B cell (primary cell): ENCODE measurements around the gene RTN4RL1. TPM values are rescaled to one million over a fixed set of nuclear protein-coding genes. Genes with fewer than 3 reads are reported as not detected.

ENCODE experiments used
- ATAC-seq: fragments of 200-7000 bp; cut with Tn5 transposase; one replicate; pipeline ENCODE4 v1.10.0; 2021; ENCODE audit warnings: low read depth, mild to moderate bottlenecking, moderate number of reproducible peaks, moderate library complexity
- CTCF ChIA-PET: fragments of 350-600 bp; sonication (Branson Sonifier 250); formaldehyde crosslinking; loops from one replicate; lab custom pipeline; 2021; ENCODE audit warnings: antibody characterized with exemption, inconsistent platforms; lab: Charles Lee
- POLR2A ChIA-PET: fragments of 350-600 bp; sonication (Branson Sonifier 250); formaldehyde crosslinking; loops from one replicate; lab custom pipeline; 2021; ENCODE audit warnings: antibody characterized with exemption; lab: Charles Lee
- DNase-seq: peaks from one replicate; pipeline ENCODE4 v3.0.0; 2013
- H2AFZ ChIP-seq: 2 replicates; pipeline ENCODE4 v1.6.1; 2012; ENCODE audit warnings: mild to moderate bottlenecking, low read depth, low read length; ENCODE audit not compliant: insufficient read depth, poor library complexity, severe bottlenecking
- H3K27ac ChIP-seq, 2 donors: 1 replicate in 1 of 2; 2 replicates in 1 of 2; pipeline ENCODE4 v1.5.1; 2012 to 2013; ENCODE audit warnings: low read length in 2 of 2, mild to moderate bottlenecking in 2 of 2, moderate library complexity in 1 of 2
- H3K27me3 ChIP-seq, 4 experiments: fragments of 200-600 bp in 1 of 4; sonication (generic) in 1 of 4; replicated peaks in 1 of 4; 1 replicate in 2 of 4; 2 replicates in 2 of 4; pipeline versions ENCODE4 v1.6.1 to v1.7.0; 2013 to 2016; ENCODE audit warnings: low read length in 3 of 4, mild to moderate bottlenecking in 2 of 4, mixed read lengths in 1 of 4, moderate library complexity in 1 of 4; ENCODE audit not compliant: insufficient read depth in 4 of 4, control insufficient read depth in 3 of 4; ENCODE audit errors: control extremely low read depth in 1 of 4
- H3K36me3 ChIP-seq, 2 experiments: replicated peaks in 1 of 2; 1 replicate in 1 of 2; 2 replicates in 1 of 2; pipeline versions ENCODE4 v1.6.1 to v1.7.1; 2013; ENCODE audit warnings: low read length in 1 of 2; ENCODE audit not compliant: insufficient read depth in 2 of 2, control insufficient read depth in 1 of 2; ENCODE audit errors: control extremely low read depth in 1 of 2, extremely low read depth in 1 of 2
- H3K4me1 ChIP-seq, 2 donors: fragments of 200-600 bp in 1 of 2; sonication (generic) in 1 of 2; 1 replicate in 1 of 2; 2 replicates in 1 of 2; pipeline versions ENCODE4 v1.5.1 to v1.6.1; 2013 to 2017; ENCODE audit warnings: low read length in 2 of 2; ENCODE audit not compliant: control insufficient read depth in 2 of 2, insufficient read depth in 2 of 2
- H3K4me2 ChIP-seq: replicated peaks from 2 replicates; pipeline ENCODE3; 2012; ENCODE audit warnings: mild to moderate bottlenecking, low read depth, low read length; ENCODE audit not compliant: poor library complexity, severe bottlenecking
- H3K4me3 ChIP-seq, 5 experiments: fragments of 200-600 bp in 1 of 5; sonication (generic) in 1 of 5; 1 replicate in 3 of 5; 2 replicates in 2 of 5; pipeline versions ENCODE4 v1.5.1 to v1.7.0; 2011 to 2016; ENCODE audit warnings: low read length in 4 of 5, mild to moderate bottlenecking in 4 of 5, low read depth in 2 of 5, control low read depth in 1 of 5, moderate library complexity in 1 of 5; ENCODE audit not compliant: insufficient read depth in 1 of 5; ENCODE audit errors: control extremely low read depth in 1 of 5, extremely low read depth in 1 of 5
- H3K79me2 ChIP-seq: fragments of 200-600 bp; sonication (generic); one replicate; pipeline ENCODE4 v1.6.0; 2016; ENCODE audit warnings: low read length; ENCODE audit not compliant: control insufficient read depth, insufficient read depth
- H3K9ac ChIP-seq: fragments of 200-600 bp; sonication (generic); 2 replicates; pipeline ENCODE4 v1.6.1; 2017; ENCODE audit warnings: mild to moderate bottlenecking, low read length, moderate library complexity
- H3K9me3 ChIP-seq, 3 donors: one replicate each; pipeline versions ENCODE4 v1.6.1 to v1.7.1; 2013; ENCODE audit warnings: low read length in 2 of 3; ENCODE audit not compliant: control insufficient read depth in 2 of 3, insufficient read depth in 1 of 3; ENCODE audit errors: control extremely low read depth in 1 of 3
- H4K20me1 ChIP-seq: 2 replicates; pipeline ENCODE4 v1.6.0; 2012; ENCODE audit warnings: mild to moderate bottlenecking, low read length; ENCODE audit not compliant: insufficient read depth, control insufficient read depth, poor library complexity, severe bottlenecking
- H3K27ac Mint-ChIP-seq: one replicate; pipeline ENCODE4 v1.8.0; 2021; ENCODE audit warnings: mixed read lengths
- H3K27me3 Mint-ChIP-seq: one replicate; pipeline ENCODE4 v1.8.0; 2021; ENCODE audit warnings: mixed read lengths
- H3K4me1 Mint-ChIP-seq: one replicate; pipeline ENCODE4 v1.8.0; 2021; ENCODE audit warnings: mixed read lengths
- H3K4me3 Mint-ChIP-seq: one replicate; pipeline ENCODE4 v1.8.0; 2021; ENCODE audit warnings: mixed read lengths
- H3K9me3 Mint-ChIP-seq: one replicate; pipeline ENCODE4 v1.8.0; 2022; ENCODE audit warnings: mixed read lengths; ENCODE audit not compliant: insufficient read depth
- EZH2 ChIP-seq: IDR thresholded peaks from 2 replicates; pipeline ENCODE4 v1.6.1; 2012; ENCODE audit warnings: borderline replicate concordance, low read depth, mild to moderate bottlenecking, moderate library complexity, low read length; ENCODE audit not compliant: insufficient read depth, poor library complexity, severe bottlenecking
- WGBS: methylation state at CpG from one replicate; pipeline ENCODE4 v1.1.5; 2013; ENCODE audit warnings: missing lambda C conversion rate; ENCODE audit not compliant: insufficient coverage; 5-methylcytosine and 5-hydroxymethylcytosine counted together
- intact Hi-C: fragments of 100-400 bp; cut with micrococcal nuclease; formaldehyde crosslinking; loops from one replicate; pipeline ENCODE4 v1.10.0; 2022
- polyA plus RNA-seq: library from polyadenylated mRNA; depleted of rRNA; stranded (reverse); fragments of >200 nt; gene quantifications from 2 replicates; pipeline ENCODE4 v1.2.3, GENCODE V29; 2012
- total RNA-seq, 2 donors: library from RNA; stranded (reverse); fragments of 120-200 nt in 1 of 2; gene quantifications; 1 replicate in 1 of 2; 2 replicates in 1 of 2; pipeline versions ENCODE4 v1.2.3 to v1.2.4, GENCODE V29; 2013 to 2022
- TF ChIP-seq, protein P1 (sequence below): fragments of 200-600 bp; IDR thresholded peaks from one replicate; pipeline ENCODE4 v1.8.0; 2022; ENCODE audit warnings: antibody characterized with exemption, mild to moderate bottlenecking

The RTN4RL1 gene
- total and polyA plus RNA-seq, 2 donors (not counting 1 experiment from before 2014, with no cell fraction given): 0.03 to 0.07 TPM

- H3K9ac ChIP-seq: peak overlapping the region; percentile 68
Observed at GRCh38 chr17:2058586-2059546, 33.7 kb upstream of the RTN4RL1 start.

More at GRCh38 chr17:2058586-2059546, 33.7 kb upstream of the RTN4RL1 start:
- WGBS: 2% methylated on average over 55 of the region's 78 CpGs
- ChIA-PET POLR2A (interaction anchor here (0.7 to 1.3 kb wide), 2 partner anchors 30 to 186 kb away, joined by 3 to 4 read pairs; no protein-coding TSS in a partner anchor), CTCF (interaction anchor here (0.5 to 8.1 kb wide), 34 partner anchors 9 to 1074 kb away, joined by 3 to 330 read pairs (median 4); partner anchors contain the start of gene RTN4RL1)
- peaks cover 41% of the 10 kb centered on the region for H3K4me1 Mint-ChIP-seq
- DNase-seq (peak; percentile 86), ATAC-seq (peak; percentile 37)
- peak overlapping the region; percentile 95 for H3K4me2 ChIP-seq
- H3K4me3 ChIP-seq: peak overlapping the region in 4 of 5 experiments; percentile 34 to 65 (median 52)
- peak overlapping the region; percentile 66 for H2AFZ ChIP-seq
- H3K9me3 ChIP-seq: peaks cover 0 to 11% (median 0%) of the 10 kb centered on the region in 3 donors
- H3K9me3 Mint-ChIP-seq: no peaks in the 10 kb centered on the region
- H3K27ac Mint-ChIP-seq: peak overlapping the region; percentile 73
- H3K4me1 ChIP-seq: peaks cover 50 to 53% of the 10 kb centered on the region in 2 donors
- no peak for TF ChIP-seq EZH2
- TF ChIP-seq, protein P1, sequence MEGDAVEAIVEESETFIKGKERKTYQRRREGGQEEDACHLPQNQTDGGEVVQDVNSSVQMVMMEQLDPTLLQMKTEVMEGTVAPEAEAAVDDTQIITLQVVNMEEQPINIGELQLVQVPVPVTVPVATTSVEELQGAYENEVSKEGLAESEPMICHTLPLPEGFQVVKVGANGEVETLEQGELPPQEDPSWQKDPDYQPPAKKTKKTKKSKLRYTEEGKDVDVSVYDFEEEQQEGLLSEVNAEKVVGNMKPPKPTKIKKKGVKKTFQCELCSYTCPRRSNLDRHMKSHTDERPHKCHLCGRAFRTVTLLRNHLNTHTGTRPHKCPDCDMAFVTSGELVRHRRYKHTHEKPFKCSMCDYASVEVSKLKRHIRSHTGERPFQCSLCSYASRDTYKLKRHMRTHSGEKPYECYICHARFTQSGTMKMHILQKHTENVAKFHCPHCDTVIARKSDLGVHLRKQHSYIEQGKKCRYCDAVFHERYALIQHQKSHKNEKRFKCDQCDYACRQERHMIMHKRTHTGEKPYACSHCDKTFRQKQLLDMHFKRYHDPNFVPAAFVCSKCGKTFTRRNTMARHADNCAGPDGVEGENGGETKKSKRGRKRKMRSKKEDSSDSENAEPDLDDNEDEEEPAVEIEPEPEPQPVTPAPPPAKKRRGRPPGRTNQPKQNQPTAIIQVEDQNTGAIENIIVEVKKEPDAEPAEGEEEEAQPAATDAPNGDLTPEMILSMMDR: peak; percentile 79
- H3K27ac ChIP-seq: no peak overlapping the region
- H4K20me1 ChIP-seq: peaks cover 30% of the 10 kb centered on the region
- H3K79me2 ChIP-seq: no peaks in the 10 kb centered on the region
- no peaks in the 10 kb centered on the region for H3K27me3 Mint-ChIP-seq
- H3K4me3 Mint-ChIP-seq: peak overlapping the region; percentile 75
- peaks cover 0 to 36% (median 6%) of the 10 kb centered on the region in 4 experiments for H3K27me3 ChIP-seq
- peaks cover 0 to 4% of the 10 kb centered on the region in 2 experiments for H3K36me3 ChIP-seq
- intact Hi-C loops: loop anchor here (1.0 to 10.0 kb wide), 4 partner anchors 28 to 223 kb away; no protein-coding TSS in a partner anchor
